Stimulated activated CD4-positive, alpha-beta T cell treated with anti-CD3 and anti-CD28 coated beads, Interleukin-1b, Interleukin-23, amount 100 ng/mL, for 1 hour (primary cell): ENCODE data around the gene IARS1.

Experiments used
- DNase-seq, 2 donors: peaks; one replicate each; pipeline ENCODE4 v3.0.0-alpha.2; 2020; ENCODE audit warnings: low read depth in 2 of 2

Gene IARS1

GRCh38 chr9:92245005-92245797 is 48.3 kb downstream of the IARS1 start:
- DNase-seq: no peak
